Common myeloid progenitor, CD34-positive (primary cell): ENCODE data around the gene SOBP.

Experiments used
- CTCF ChIA-PET: fragments of 350-600 bp; sonication (Branson Sonifier 250); formaldehyde crosslinking; loops from one replicate; lab custom pipeline; 2021; ENCODE audit warnings: antibody characterized with exemption; lab: Charles Lee
- POLR2A ChIA-PET: fragments of 350-600 bp; sonication (Branson Sonifier 250); formaldehyde crosslinking; loops from one replicate; lab custom pipeline; 2021; ENCODE audit warnings: antibody characterized with exemption; lab: Charles Lee
- DNase-seq, 3 donors: peaks; one replicate each; pipeline versions ENCODE4 v3.0.0 to v3.0.0-alpha.2; 2013
- H3K27ac ChIP-seq, 2 experiments: 1 replicate in 1 of 2; 2 replicates in 1 of 2; pipeline ENCODE4 v1.7.0; 2013; ENCODE audit warnings: inconsistent platforms in 2 of 2, low read length in 2 of 2, mild to moderate bottlenecking in 2 of 2, low read depth in 1 of 2, moderate library complexity in 1 of 2; ENCODE audit not compliant: severe bottlenecking in 2 of 2, insufficient read depth in 1 of 2, poor library complexity in 1 of 2
- H3K27me3 ChIP-seq, 5 experiments: replicated peaks in 2 of 5; 1 replicate in 3 of 5; 2 replicates in 2 of 5; pipeline versions ENCODE4 v1.6.1 to v1.7.0; 2013; ENCODE audit warnings: low read length in 4 of 5, mild to moderate bottlenecking in 2 of 5, moderate library complexity in 2 of 5, inconsistent platforms in 1 of 5; ENCODE audit not compliant: insufficient read depth in 5 of 5, control insufficient read depth in 4 of 5
- H3K36me3 ChIP-seq, 4 experiments: 1 replicate in 2 of 4; 2 replicates in 2 of 4; pipeline versions ENCODE4 v1.6.1 to v1.7.0; 2013; ENCODE audit warnings: low read length in 3 of 4, control low read depth in 1 of 4, mild to moderate bottlenecking in 1 of 4; ENCODE audit not compliant: control insufficient read depth in 4 of 4, insufficient read depth in 4 of 4
- H3K4me1 ChIP-seq, 4 experiments: 1 replicate in 3 of 4; 2 replicates in 1 of 4; pipeline versions ENCODE4 v1.6.1 to v1.7.1; 2013; ENCODE audit warnings: low read length in 3 of 4, mild to moderate bottlenecking in 3 of 4, control low read depth in 1 of 4, inconsistent platforms in 1 of 4, moderate library complexity in 1 of 4; ENCODE audit not compliant: control insufficient read depth in 4 of 4, insufficient read depth in 4 of 4; ENCODE audit errors: control extremely low read depth in 1 of 4
- H3K4me3 ChIP-seq, 7 experiments: 1 replicate in 4 of 7; 2 replicates in 3 of 7; pipeline versions ENCODE4 v1.5.1 to v1.7.0; 2013; ENCODE audit warnings: mild to moderate bottlenecking in 7 of 7, low read length in 6 of 7, moderate library complexity in 6 of 7, inconsistent platforms in 2 of 7, low read depth in 2 of 7, control low read depth in 1 of 7; ENCODE audit not compliant: insufficient read depth in 4 of 7, control insufficient read depth in 1 of 7; ENCODE audit errors: extremely low read depth in 1 of 7
- H3K9me3 ChIP-seq, 5 experiments: 1 replicate in 4 of 5; 2 replicates in 1 of 5; pipeline versions ENCODE4 v1.6.1 to v1.7.1; 2013; ENCODE audit warnings: low read length in 4 of 5, mild to moderate bottlenecking in 2 of 5, inconsistent platforms in 1 of 5, low read depth in 1 of 5, moderate library complexity in 1 of 5; ENCODE audit not compliant: control insufficient read depth in 4 of 5, insufficient read depth in 2 of 5; ENCODE audit errors: control extremely low read depth in 1 of 5
- WGBS: methylation state at CpG from one replicate; pipeline ENCODE4 v1.1.5; 2013; ENCODE audit not compliant: insufficient coverage; 5-methylcytosine and 5-hydroxymethylcytosine counted together

Gene SOBP

DNA sequence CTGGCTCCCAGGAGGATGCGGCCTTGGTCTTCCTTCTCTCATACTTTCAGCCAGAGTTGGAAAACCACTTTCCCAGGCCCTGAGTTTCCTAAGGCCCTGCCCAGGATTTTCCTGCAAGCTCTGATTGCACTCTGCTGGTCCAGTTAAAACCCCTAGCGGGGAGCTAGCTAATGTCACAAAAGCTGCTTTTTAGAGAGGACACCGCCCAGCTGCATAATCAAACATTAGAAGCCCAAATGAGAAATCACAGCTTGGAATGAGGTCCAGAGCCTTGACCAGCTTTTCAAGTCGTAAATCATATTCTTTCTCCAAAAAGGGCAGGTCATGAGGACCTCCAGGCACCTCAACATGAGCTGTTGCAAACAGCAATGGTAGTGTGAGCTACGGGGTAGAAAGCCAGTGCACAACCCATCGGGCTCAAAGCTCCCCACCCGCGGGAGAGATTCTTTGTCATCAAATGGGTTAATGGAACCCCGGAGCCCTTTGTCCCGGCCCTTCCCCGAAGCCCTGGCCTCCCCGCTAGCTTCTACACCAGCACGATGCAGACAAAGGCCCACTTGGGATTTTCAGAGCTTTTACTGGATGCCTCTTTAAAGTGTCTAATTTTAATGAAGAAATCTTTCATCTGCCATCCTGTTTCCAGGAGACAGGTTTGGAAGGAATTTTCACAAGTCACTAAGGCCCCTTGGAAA is 200.2 kb downstream of the SOBP start:
- Histone ChIP-seq H3K9me3 (peaks cover 0 to 8% (median 0%) of the 10 kb centered on the region in 5 experiments), H3K36me3 (no peaks in the 10 kb centered on the region), H3K4me3 (no peak overlapping the region), H3K27me3 (peaks cover 0 to 2% (median 0%) of the 10 kb centered on the region in 5 experiments), H3K4me1 (no peaks in the 10 kb centered on the region), H3K27ac (no peak overlapping the region)
- WGBS, result over 99% methylated on average over 13 of the region's 13 CpGs
- ChIA-PET CTCF (interaction anchor here (1.2 to 1.6 kb wide), 2 partner anchors 10 to 13 kb away, joined by 3 to 5 read pairs; no protein-coding TSS in a partner anchor), POLR2A (no interaction called here)
- no peak for DNase-seq

DNA sequence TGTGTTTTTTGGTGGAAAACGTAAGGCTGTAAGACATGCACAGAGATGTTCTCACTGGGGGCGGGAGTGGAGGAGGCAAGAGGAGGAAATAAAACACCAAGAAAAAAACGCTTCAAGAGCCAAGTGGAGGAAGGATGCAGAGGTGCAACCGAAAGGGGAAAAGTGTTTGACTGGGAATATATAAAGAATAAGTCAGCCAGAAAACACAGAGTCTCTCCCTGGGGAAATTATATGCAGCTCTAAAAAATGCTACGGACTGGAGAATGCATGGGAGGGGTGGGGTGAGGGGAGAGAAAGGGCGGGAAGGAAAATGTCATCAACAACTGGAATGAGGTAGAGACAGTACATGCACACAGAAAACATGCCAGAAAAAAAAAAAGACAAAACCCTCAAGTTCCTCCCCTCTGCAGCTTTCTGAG is 200.7 kb downstream of the SOBP start:
- H3K4me1 ChIP-seq, result no peaks in the 10 kb centered on the region
- peaks cover 0 to 2% (median 0%) of the 10 kb centered on the region in 5 experiments for H3K9me3 ChIP-seq
- H3K27me3 ChIP-seq, result peaks cover 0 to 2% (median 0%) of the 10 kb centered on the region in 5 experiments
- H3K27ac ChIP-seq, result no peak overlapping the region
- ChIA-PET CTCF (interaction anchor here (1.6 kb wide), 1 partner anchor 12 kb away, joined by 5 read pairs; no protein-coding TSS in a partner anchor), POLR2A (no interaction called here)
- DNase-seq, result no peak
- H3K36me3 ChIP-seq, result no peaks in the 10 kb centered on the region
- no peak overlapping the region for H3K4me3 ChIP-seq
- 85% methylated on average over 5 of the region's 6 CpGs for WGBS

DNA sequence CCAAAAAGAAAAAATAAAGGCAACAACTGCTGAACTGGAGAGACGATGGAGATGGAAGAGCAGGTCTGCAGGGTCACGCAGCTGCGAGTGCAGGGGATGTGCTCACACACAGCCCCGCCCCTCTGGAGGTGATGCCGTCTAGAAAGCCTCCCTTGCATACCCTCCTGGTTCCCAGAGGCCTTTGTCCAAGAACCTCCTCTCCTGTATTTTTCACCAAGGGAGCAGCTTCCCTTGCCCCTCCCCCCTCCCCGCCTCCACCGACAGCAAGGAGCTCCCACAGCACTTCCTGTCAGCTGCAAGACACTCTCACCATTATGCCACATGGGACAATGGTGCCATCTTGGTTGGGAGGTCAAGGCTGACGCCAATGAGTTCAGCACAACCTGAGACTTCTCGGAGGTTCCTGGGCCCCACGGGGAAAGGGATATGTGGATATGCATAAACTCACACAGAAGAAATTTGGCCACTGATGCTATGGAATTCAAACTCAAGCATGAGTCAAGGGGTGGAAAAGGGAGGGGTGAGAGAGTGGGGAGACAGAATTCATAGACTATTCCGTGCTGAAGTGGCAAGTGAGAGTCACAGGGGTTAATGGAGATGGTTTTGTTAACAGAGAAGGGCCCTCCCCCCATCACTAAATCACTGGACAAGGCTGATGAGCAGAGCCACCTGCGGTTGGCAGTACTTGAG is 201.3 kb downstream of the SOBP start:
- no peak overlapping the region for H3K4me3 ChIP-seq
- CTCF ChIA-PET, result interaction anchor here (1.6 kb wide), 1 partner anchor 12 kb away, joined by 5 read pairs; no protein-coding TSS in a partner anchor

DNA sequence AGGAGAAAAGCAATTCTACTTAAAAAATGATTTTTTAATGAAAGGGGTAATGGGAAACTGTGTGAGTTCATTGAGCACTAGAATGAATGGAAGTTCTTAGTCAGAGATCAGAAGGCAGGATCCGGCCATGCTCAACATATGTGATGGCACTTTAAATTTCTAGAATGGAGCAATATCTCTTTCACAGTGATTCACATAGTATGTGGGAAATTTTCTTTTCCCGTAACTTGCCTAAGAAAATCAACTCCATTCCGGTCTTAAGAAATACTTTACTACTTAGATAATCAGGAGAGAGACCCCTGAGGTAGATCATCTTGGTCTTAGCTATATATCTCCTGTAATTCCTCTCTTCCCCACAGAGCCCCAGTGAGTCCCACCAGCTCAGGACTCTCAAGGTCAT is 202.4 kb downstream of the SOBP start:
- CTCF ChIA-PET, result no interaction called here
- Histone ChIP-seq H3K4me3 (no peak overlapping the region), H3K27me3 (peaks cover 0 to 4% (median 0%) of the 10 kb centered on the region in 5 experiments), H3K27ac (no peak overlapping the region), H3K9me3 (no peaks in the 10 kb centered on the region), H3K4me1 (peaks cover 0 to 2% (median 0%) of the 10 kb centered on the region in 4 experiments), H3K36me3 (no peaks in the 10 kb centered on the region)
- no peak for DNase-seq
- 100% methylated on average over 1 of the region's 3 CpGs for WGBS
- POLR2A ChIA-PET, result no interaction called here

More for the DNA sequence above, 201.3 kb downstream of the SOBP start:
- 92% methylated on average over 5 of the region's 12 CpGs for whole genome bisulfite sequencing
- POLR2A ChIA-PET, result no interaction called here
- Histone ChIP-seq H3K36me3 (no peaks in the 10 kb centered on the region), H3K4me1 (peaks cover 0 to 2% (median 0%) of the 10 kb centered on the region in 4 experiments), H3K27me3 (peaks cover 0 to 2% (median 0%) of the 10 kb centered on the region in 5 experiments), H3K27ac (no peak overlapping the region), H3K9me3 (no peaks in the 10 kb centered on the region)
- no peak for DNase-seq

- no peaks in the 10 kb centered on the region for H3K9me3 ChIP-seq
- no peak overlapping the region for H3K4me3 ChIP-seq
- ChIA-PET CTCF (interaction anchor here (1.3 kb wide), 1 partner anchor 9 kb away, joined by 3 read pairs; no protein-coding TSS in a partner anchor), POLR2A (no interaction called here)
- no peaks in the 10 kb centered on the region for H3K36me3 ChIP-seq
- H3K4me1 ChIP-seq, result peaks cover 4 to 12% (median 9%) of the 10 kb centered on the region in 4 experiments
- peaks cover 0 to 5% (median 0%) of the 10 kb centered on the region in 5 experiments for H3K27me3 ChIP-seq
- H3K27ac ChIP-seq, result no peak overlapping the region
- no peak for DNase-seq
- WGBS, result 100% methylated on average over 2 of the region's 2 CpGs
These were observed 205.3 kb downstream of the SOBP start for GRCh38 chr6:107695061-107695720.

DNA sequence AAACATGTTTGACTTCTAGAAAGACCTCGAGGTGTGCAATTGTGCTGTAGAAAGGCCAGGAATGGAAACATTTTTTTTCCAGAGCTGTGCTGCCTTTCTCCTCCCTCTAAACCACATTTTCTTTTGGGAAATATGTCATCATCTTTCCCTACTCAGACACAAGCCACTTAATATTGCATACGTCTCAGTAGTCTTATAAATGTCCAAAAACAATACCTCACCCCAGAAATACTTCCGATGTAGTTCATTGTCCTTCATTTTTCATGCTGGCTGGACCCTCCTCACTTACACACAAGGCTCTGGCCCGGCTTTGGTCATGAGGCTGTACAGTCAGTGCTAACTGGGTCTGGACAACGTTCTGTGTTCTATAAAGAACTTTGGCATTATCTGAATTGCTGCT is 207.8 kb downstream of the SOBP start:
- ChIA-PET CTCF (no interaction called here), POLR2A (no interaction called here)
- Histone ChIP-seq H3K4me1 (peaks cover 4 to 15% (median 13%) of the 10 kb centered on the region in 4 experiments), H3K27ac (no peak overlapping the region), H3K36me3 (no peaks in the 10 kb centered on the region), H3K27me3 (peaks cover 0 to 3% (median 0%) of the 10 kb centered on the region in 5 experiments), H3K4me3 (no peak overlapping the region), H3K9me3 (no peaks in the 10 kb centered on the region)
- WGBS, result 71% methylated on average over 5 of the region's 5 CpGs
- DNase-seq, result no peak
